NK-92 (cell line): ENCODE data around the gene SRSF12.
"Not testable (repeated sequence)": the region's sequence is repeated elsewhere in the genome, so short reads cannot be mapped to it uniquely, and the experiment has no call there.

ENCODE experiments used
- DNase-seq: peaks from one replicate; lab custom pipeline; 2025; ENCODE audit not compliant: unreplicated experiment; lab: John Stamatoyannopoulos, UW

Gene SRSF12

GRCh38 chr6:89073014-89073620 is 44.8 kb downstream of the SRSF12 start:
- DNase-seq = no peak

GRCh38 chr6:89071036-89071435 is 46.8 kb downstream of the SRSF12 start:
- DNase-seq = no peak

GRCh38 chr6:89069536-89070163 is 48.2 kb downstream of the SRSF12 start:
- DNase-seq = no peak

GRCh38 chr6:89068695-89069094 is 49.2 kb downstream of the SRSF12 start:
- no peak for DNase-seq

- DNase-seq = no peak
Measured at GRCh38 chr6:89067796-89068195, 50.1 kb downstream of the SRSF12 start.

GRCh38 chr6:89066940-89067646 is 50.8 kb downstream of the SRSF12 start:
- DNase-seq = no peak

GRCh38 chr6:89066121-89066520 is 51.8 kb downstream of the SRSF12 start:
- not testable (repeated sequence) for DNase-seq

- not testable (repeated sequence) for DNase-seq
Measured at GRCh38 chr6:89064931-89065330, 52.9 kb downstream of the SRSF12 start.

- no peak for DNase-seq
Measured at GRCh38 chr6:89063881-89064280, 54.0 kb downstream of the SRSF12 start.

- no peak for DNase-seq
Measured at GRCh38 chr6:89059227-89059626, 58.6 kb downstream of the SRSF12 start.

GRCh38 chr6:89058627-89059026 is 59.2 kb downstream of the SRSF12 start:
- no peak for DNase-seq

- no peak for DNase-seq
Measured at GRCh38 chr6:89057759-89058158, 60.1 kb downstream of the SRSF12 start.

GRCh38 chr6:89054208-89054607 is 63.7 kb downstream of the SRSF12 start:
- DNase-seq = no peak

GRCh38 chr6:89051676-89052075 is 66.2 kb downstream of the SRSF12 start:
- no peak for DNase-seq

GRCh38 chr6:89050697-89051096 is 67.2 kb downstream of the SRSF12 start:
- DNase-seq = no peak

- no peak for DNase-seq
Measured at GRCh38 chr6:89050155-89050554, 67.7 kb downstream of the SRSF12 start.

- no peak for DNase-seq
Measured at GRCh38 chr6:89048985-89049384, 68.9 kb downstream of the SRSF12 start.

GRCh38 chr6:89048288-89048923 is 69.5 kb downstream of the SRSF12 start:
- no peak for DNase-seq

- DNase-seq = no peak
Measured at GRCh38 chr6:89047473-89047872, 70.4 kb downstream of the SRSF12 start.
